T-helper 1 cell (primary cell): ENCODE measurements around the gene RAB39B.

Experiments
- DNase-seq, 5 donors: peaks; one replicate each; pipeline ENCODE4 v3.0.0-alpha.2; 2012 to 2020

Gene RAB39B

DNA sequence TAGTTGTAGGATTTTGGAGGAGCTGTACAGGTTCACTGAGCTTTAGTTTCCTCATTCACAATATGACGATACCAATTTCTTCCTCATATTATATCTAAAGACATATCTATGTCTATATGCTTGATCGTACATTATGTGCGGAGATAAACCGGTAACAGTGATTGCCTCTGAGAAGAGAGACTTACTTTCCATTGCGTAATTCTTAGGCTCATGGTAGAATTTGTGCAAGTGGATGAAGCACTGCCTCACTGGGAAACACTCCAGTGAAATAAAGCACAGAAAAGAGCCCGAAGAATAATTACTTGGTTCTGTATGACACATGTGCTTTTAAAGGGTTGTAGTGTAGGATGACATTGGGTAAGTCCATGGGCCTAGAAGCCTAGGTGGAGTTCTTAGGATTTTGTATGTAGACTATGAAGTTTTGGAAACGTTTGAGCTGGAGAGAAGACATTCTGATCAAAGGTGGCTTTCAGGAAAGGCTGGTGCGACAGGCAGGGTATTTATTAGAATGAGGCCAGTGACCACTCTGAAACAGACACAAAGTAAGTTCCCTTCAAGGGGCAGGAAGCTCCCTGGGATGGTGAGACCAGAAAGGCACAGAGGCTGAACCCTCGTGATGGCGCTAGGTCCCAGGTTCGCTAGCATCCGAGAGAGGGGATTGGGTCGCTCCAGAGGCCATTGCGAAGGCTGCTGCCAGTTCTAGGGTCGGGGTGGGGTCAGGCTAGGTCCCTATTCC lies 48.7 kb downstream of the RAB39B start:
- DNase-seq = no peak

DNA sequence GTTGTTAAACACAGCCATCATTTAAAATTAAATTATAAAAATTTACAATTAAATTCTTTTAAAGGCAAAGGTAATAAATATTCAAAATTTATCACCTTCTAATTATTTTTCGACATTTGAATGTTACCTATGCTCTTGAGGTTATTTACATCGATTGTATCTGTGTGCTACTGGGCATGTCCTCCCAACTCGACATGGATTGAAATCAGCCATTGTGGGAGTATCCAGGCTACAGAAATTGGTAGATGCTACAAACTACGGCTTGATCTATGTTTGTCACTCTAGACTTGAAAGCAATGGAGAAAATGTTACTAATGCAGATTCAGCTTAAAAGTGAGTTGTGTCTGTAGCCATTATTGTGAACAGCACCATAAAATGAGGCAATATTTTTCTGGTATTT lies 50.6 kb downstream of the RAB39B start:
- no peak for DNase-seq

DNA sequence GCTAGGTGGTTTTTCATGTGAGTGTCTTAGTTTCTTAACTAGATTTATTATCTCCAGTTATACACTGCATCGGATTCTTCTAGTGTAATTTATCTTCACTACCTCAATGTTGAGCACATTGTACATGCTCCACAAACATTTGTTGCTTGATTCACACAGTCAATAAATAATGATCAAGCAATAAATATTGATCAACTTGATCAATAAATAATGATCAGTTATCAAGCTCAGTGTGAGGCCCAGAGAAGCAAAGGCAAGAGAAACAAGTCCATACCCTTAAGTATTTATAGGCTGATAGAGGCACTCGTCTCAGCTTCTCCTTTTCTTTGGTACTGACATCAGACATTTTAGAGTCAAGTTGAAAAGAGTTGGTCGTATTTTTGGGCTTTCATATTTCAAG lies 53.1 kb downstream of the RAB39B start:
- DNase-seq = no peak
